Smooth muscle cell (in vitro differentiated cells): ENCODE results near the gene ENOX1. TPM values are rescaled to one million over a fixed set of nuclear protein-coding genes. Genes with fewer than 3 reads are reported as not detected.

Source experiments
- DNase-seq: peaks from one replicate; lab custom pipeline; 2025; ENCODE audit not compliant: unreplicated experiment; lab: John Stamatoyannopoulos, UW
- H2AFZ ChIP-seq: fragments of 200-600 bp; sonication (generic); 2 replicates; pipeline ENCODE4 v1.6.0; 2016; ENCODE audit warnings: antibody characterized with exemption, low read depth, mild to moderate bottlenecking
- H3F3A ChIP-seq: fragments of 200-600 bp; sonication (generic); 2 replicates; pipeline ENCODE4 v1.6.0; 2017; ENCODE audit warnings: antibody characterized with exemption, low read depth
- H3K27ac ChIP-seq: fragments of 200-600 bp; sonication (generic); 2 replicates; pipeline ENCODE4 v1.5.1; 2016; ENCODE audit warnings: low read depth, mild to moderate bottlenecking
- H3K27me3 ChIP-seq: fragments of 200-600 bp; sonication (generic); 2 replicates; pipeline ENCODE4 v1.6.1; 2016; ENCODE audit warnings: low read depth, mild to moderate bottlenecking
- H3K36me3 ChIP-seq: fragments of 200-600 bp; sonication (generic); 2 replicates; pipeline ENCODE4 v1.5.1; 2016; ENCODE audit warnings: low read depth
- H3K4me1 ChIP-seq: fragments of 200-600 bp; sonication (generic); 2 replicates; pipeline ENCODE4 v1.5.1; 2016; ENCODE audit warnings: low read depth
- H3K4me2 ChIP-seq: fragments of 200-600 bp; sonication (generic); 2 replicates; pipeline ENCODE4 v1.6.0; 2016; ENCODE audit warnings: mild to moderate bottlenecking
- H3K4me3 ChIP-seq: fragments of 200-600 bp; sonication (generic); 2 replicates; pipeline ENCODE4 v1.5.1; 2016; ENCODE audit warnings: mild to moderate bottlenecking
- H3K79me2 ChIP-seq: fragments of 200-600 bp; sonication (generic); 2 replicates; pipeline ENCODE4 v1.6.0; 2016; ENCODE audit warnings: low read depth, mild to moderate bottlenecking
- H3K9ac ChIP-seq: fragments of 200-600 bp; sonication (generic); 2 replicates; pipeline ENCODE4 v1.6.0; 2016; ENCODE audit warnings: low read depth
- H3K9me3 ChIP-seq: fragments of 200-600 bp; sonication (generic); replicated peaks from 2 replicates; pipeline ENCODE4 v1.5.1; 2016; ENCODE audit warnings: low read depth
- H4K20me1 ChIP-seq: fragments of 200-600 bp; sonication (generic); 2 replicates; pipeline ENCODE4 v1.6.0; 2016; ENCODE audit warnings: low read depth
- CTCF ChIP-seq: fragments of 200-600 bp; sonication (generic); IDR thresholded peaks from 2 replicates; pipeline ENCODE4 v1.5.1; 2017; ENCODE audit warnings: borderline replicate concordance, mild to moderate bottlenecking, antibody characterized with exemption; ENCODE audit not compliant: insufficient read depth, poor library complexity, severe bottlenecking
- WGBS: methylation state at CpG from one replicate; pipeline ENCODE4 v1.1.7; 2016; ENCODE audit warnings: low lambda C conversion rate; 5-methylcytosine and 5-hydroxymethylcytosine counted together
- polyA plus RNA-seq: library from polyadenylated mRNA; unstranded; fragments of >200 nt; fragmentation: Nextera tagmentation; extraction: Ambion mirVana; gene quantifications from 2 replicates; pipeline ENCODE4 v1.2.1, GENCODE V29; 2016
- total RNA-seq: library from RNA; depleted of rRNA; stranded (reverse); fragments of >200 nt; gene quantifications from 2 replicates; pipeline ENCODE4 v1.2.3, GENCODE V29; 2014

The ENOX1 gene
- total and polyA plus RNA-seq, 2 experiments from 2014 or later, result 1.9 to 2.6 TPM

GRCh38 chr13:43608400-43609137 is 178.2 kb downstream of the ENOX1 start:
- no peak for TF ChIP-seq CTCF
- H4K20me1 ChIP-seq, result no peaks in the 10 kb centered on the region
- H3K9me3 ChIP-seq, result peaks cover 8% of the 10 kb centered on the region
- H3K4me2 ChIP-seq, result no peak overlapping the region
- H3K9ac ChIP-seq, result no peak overlapping the region
- H3K27me3 ChIP-seq, result no peaks in the 10 kb centered on the region
- 89% methylated on average over 6 of the region's 6 CpGs for WGBS
- no peaks in the 10 kb centered on the region for H3K79me2 ChIP-seq
- H2AFZ ChIP-seq, result no peak overlapping the region
- no peaks in the 10 kb centered on the region for H3F3A ChIP-seq
- no peak overlapping the region for H3K4me3 ChIP-seq
- no peak overlapping the region for H3K27ac ChIP-seq
- no peak for DNase-seq
- H3K36me3 ChIP-seq, result peaks cover 3% of the 10 kb centered on the region
- no peaks in the 10 kb centered on the region for H3K4me1 ChIP-seq

- TF ChIP-seq CTCF, result no peak
- H3K4me2 ChIP-seq, result no peak overlapping the region
- H3K9ac ChIP-seq, result no peak overlapping the region
- no peaks in the 10 kb centered on the region for H3K27me3 ChIP-seq
- H2AFZ ChIP-seq, result no peak overlapping the region
- H3F3A ChIP-seq, result no peaks in the 10 kb centered on the region
- no peak overlapping the region for H3K4me3 ChIP-seq
- no peak overlapping the region for H3K27ac ChIP-seq
- DNase-seq, result no peak
- no peaks in the 10 kb centered on the region for H3K36me3 ChIP-seq
- 100% methylated on average over 1 of the region's 1 CpG for WGBS
- H3K79me2 ChIP-seq, result no peaks in the 10 kb centered on the region
- no peaks in the 10 kb centered on the region for H3K9me3 ChIP-seq
- no peaks in the 10 kb centered on the region for H3K4me1 ChIP-seq
- no peaks in the 10 kb centered on the region for H4K20me1 ChIP-seq
Observed at GRCh38 chr13:43597599-43597945, 189.2 kb downstream of the ENOX1 start.

- Histone ChIP-seq H3K4me2 (no peak overlapping the region), H3K9ac (no peak overlapping the region), H3K4me1 (no peaks in the 10 kb centered on the region), H3K79me2 (no peaks in the 10 kb centered on the region), H3K36me3 (no peaks in the 10 kb centered on the region), H4K20me1 (no peaks in the 10 kb centered on the region), H3K4me3 (no peak overlapping the region), H3K27ac (peak overlapping the region; percentile 4), H2AFZ (no peak overlapping the region), H3K27me3 (no peaks in the 10 kb centered on the region), H3K9me3 (no peaks in the 10 kb centered on the region), H3F3A (no peaks in the 10 kb centered on the region)
- WGBS, result 96% methylated on average over 7 of the region's 7 CpGs
- DNase-seq, result no peak
- no peak for TF ChIP-seq CTCF
Observed at GRCh38 chr13:43596924-43597598, 189.7 kb downstream of the ENOX1 start.
